Body of pancreas (tissue), 4 donors: ENCODE measurements around the gene SPRED1.

ENCODE experiments used
- CTCF ChIP-seq, 7 experiments: fragments of 450-650 bp in 4 of 7; fragments of 200-600 bp in 3 of 7; sonication (generic) in 3 of 7; IDR thresholded peaks; one replicate each; pipeline ENCODE4 v1.5.1; 2016 to 2019; ENCODE audit warnings: antibody characterized with exemption in 7 of 7
- POLR2A ChIP-seq, 3 donors: fragments of 450-650 bp; IDR thresholded peaks; one replicate each; pipeline ENCODE4 v1.6.1; 2016; ENCODE audit warnings: antibody characterized with exemption in 3 of 3, mild to moderate bottlenecking in 2 of 3

GRCh38 chr15:38398134-38398533, 145.5 kb downstream of the SPRED1 start:
- TF ChIP-seq CTCF (IDR thresholded peaks at IDR 0.05): no peak
- no peak for TF ChIP-seq POLR2A (IDR thresholded peaks at IDR 0.05)
